ENCODE data around the gene FTH1.
"Not testable (repeated sequence)": the region's sequence is repeated elsewhere in the genome, so short reads cannot be mapped to it uniquely, and the experiment has no call there.

The FTH1 gene

DNA sequence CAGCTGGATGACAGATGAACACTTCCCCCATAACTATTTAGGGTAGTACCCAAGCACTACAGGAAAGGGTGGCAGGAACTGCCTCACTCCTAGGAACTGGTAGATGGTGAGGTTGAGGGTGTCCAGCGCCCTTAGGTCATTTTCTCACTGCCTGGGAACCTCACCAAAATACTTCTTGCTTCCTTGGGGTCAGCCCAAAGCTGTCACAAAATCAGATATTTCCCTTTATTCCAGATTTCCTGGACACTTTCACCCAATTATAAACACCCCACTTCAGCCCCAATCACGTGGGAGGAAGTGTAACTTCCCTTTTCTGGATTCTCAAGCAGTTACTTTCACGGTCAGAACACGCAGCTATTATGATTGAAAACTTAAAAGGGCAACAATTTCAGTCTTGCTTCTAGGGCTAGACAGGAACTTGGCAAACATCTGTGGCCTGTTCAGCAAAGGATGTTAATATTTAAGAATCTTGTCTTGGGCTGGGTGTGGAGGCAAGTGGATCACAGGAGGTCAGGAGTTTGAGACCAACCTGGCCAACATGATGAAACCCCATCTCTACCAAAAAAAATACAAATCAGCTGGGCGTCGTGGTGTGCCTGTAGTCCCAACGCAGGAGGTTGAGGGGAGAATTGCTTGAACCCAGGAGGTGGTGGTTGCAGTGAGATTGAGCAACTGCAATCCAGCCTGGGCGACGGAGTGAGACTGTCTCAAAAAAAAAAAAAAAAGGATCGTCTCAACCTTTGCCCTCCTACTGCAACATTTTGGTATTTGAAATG, 4.0 kb downstream of the FTH1 start:
- DNase-seq (ENCODE audit: low spot score), result peak; percentile 23

DNA sequence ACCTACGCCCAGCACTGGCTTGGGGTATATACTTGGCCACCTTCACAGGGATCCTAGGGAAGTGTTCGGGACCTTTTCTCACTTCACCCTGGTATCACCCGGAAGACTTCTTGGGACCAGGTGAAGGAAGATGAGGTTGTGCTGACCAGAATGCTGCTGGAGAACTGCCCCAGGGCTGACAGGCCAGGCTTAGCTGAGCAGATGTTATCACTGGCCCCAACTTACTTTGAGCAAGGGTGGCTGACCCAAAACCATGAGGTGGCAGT, 4.5 kb downstream of the FTH1 start:
- DNase-seq (ENCODE audit: low spot score), result no peak

DNA sequence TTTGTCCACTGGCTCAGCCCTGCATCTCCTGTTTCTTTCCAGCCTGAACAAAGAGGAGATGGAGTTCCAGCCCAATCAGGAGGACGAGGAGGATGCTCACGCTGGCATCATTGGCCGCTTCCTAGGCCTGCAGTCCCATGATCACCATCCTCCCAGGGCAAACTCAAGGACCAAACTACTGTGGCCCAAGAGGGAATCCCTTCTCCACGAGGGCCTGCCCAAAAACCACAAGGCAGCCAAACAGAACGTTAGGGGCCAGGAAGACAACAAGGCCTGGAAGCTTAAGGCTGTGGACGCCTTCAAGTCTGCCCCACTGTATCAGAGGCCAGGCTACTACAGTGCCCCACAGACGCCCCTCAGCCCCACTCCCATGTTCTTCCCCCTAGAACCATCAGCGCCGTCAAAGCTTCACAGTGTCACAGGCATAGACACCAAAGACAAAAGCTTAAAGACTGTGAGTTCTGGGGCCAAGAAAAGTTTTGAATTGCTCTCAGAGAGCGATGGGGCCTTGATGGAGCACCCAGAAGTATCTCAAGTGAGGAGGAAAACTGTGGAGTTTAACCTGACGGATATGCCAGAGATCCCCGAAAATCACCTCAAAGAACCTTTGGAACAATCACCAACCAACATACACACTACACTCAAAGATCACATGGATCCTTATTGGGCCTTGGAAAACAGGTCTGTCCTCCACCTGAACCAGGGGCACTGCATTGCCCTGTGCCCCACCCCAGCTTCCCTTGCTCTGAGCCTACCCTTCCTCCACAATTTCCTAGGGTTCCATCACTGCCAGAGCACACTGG, 5.0 kb downstream of the FTH1 start:
- peak; percentile 22 for DNase-seq (ENCODE audit: low spot score)

DNA sequence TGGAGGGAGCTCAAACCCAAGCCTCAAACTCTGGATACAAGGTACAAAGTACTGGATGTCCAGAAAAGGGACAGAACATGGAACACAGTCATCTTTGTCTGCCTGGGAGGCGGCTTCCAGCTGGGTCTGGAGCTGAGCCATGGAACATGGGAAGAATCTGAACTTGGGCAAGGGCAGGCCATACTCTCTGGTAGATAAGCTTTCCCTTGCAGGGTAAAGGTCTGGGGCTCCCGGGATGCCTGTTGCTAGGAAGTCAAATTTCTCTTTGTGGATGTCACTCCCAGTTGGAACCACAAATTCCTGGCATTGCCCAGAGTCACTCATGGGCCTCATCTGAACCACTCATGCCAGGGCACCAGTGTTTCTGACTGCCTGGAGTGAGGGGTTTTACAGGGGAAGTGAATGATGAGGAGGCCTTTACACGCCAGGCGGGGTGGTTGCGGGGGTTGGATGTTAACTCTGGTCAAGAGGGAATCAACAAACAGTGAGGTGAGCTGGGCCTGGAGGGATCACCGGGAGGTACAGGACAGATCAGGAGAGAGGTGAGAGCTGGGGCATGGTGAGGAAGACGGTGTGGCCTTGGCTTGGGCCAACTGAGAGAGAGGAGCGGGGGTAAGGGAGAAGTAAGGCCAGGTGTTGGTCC, 5.7 kb downstream of the FTH1 start:
- peak; percentile 36 for DNase-seq (ENCODE audit: low spot score)

DNA sequence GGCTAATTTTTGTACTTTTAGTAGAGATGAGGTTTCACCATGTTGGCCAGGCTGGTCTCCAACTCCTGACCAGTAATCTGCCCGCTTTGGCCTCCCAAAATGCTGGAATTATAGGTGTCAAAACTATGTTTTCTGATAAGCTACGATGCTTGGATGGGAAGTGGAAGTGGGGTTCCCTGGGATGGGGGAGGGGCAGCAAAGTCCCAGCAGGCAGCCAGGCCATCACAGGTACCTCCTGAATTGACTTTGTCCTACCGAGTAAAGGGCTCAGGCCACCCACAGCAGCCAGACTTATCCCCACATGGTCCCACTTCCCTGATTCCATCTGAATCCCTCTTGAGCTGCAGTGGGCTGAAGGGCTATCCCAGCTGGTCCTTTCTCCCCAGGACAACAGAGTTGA, 6.9 kb downstream of the FTH1 start:
- peak; percentile 29 for DNase-seq (ENCODE audit: low spot score)

DNA sequence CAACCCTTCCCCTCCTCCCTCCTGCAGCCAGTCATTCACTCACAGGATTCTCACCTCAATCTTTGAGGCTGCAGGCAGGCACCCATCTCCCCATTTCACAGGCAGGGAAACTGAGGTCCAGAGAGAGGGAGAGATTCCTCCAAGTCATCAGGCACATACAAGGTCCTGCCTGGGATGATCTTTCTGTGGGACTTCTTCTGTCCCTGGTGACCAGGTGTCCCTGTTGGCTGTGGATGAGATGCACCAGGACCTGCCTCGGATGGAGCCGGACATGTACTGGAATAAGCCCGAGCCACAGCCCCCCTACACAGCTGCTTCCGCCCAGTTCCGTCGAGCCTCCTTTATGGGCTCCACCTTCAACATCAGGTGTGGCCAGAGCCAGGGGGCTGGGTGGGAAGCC, 7.8 kb downstream of the FTH1 start:
- DNase-seq (ENCODE audit: low spot score), result no peak

DNA sequence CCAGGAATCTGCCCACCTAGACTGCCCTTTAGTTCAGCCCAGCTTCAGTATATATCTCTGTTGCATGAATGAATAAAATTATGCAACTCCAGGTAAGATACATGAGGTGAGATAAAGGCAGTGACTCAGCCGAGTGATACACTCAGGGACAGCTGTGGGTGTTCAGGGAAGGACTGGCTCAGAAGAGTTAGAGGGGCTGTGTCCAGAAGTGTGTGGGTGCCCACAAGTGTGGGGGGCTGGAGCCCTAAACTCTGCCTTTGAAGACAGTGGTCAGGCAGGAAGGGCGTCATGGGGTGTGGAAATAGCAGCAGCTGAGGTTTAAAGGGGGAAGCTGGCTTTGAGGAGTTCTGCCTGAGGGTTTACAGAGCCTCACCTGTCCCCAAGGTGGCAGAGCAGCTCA, 8.3 kb downstream of the FTH1 start:
- DNase-seq (ENCODE audit: low spot score), result no peak

DNA sequence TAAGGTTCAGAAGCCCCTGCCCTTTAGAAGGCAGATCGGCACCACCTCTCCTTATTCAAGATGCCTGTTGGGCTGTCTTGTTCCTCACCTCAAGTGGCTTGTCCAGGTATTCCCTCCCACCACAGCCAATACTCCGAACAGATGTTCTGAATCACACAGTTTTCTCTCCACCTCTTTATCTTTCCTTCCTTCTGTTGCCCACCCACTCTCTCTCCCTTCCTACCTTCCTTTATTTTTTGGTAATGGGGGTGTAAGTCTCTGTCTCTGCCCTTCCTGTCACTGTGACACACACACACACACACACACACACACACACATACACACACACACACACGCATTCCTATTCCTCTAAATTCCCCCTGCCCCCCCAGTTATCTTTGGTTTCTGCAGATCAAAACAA, 8.8 kb downstream of the FTH1 start:
- DNase-seq (ENCODE audit: low spot score), result no peak

DNA sequence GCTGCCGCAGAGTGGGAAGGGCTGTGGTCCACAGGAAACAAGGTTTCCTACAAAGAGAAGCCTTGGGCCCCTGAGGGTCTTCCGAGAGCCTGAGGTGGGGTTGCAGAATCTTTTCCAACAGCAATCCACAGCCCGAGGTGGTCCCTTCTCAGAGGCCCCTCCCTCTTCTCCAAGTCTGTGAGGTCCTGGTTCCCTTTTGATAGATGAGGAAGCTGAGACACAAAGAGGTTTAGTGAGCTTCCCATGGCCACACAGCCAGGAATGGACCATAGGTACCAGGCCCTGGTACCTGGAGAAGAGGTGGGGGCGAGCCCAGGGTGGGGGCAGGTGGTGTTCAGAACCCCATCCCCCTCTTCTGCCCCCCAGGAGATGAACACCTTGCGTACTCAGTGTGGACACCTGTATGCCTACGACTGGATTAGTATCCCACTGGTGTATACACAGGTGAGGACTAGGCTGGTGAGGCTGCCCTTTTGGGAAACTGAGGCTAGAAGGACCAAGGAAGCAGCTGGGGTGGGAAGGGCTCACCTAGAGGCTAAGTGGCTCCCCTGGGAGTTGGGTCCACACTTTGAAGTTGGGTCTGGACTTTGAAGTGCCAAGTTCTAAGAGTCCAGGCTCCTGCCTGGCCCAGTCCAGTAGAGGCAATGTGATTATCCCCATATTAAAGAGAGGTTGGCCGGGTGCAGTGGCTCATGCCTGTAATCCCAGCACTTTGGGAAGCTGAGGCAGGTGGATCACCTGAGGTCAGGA, 10.2 kb downstream of the FTH1 start:
- no peak for DNase-seq (ENCODE audit: low spot score)

DNA sequence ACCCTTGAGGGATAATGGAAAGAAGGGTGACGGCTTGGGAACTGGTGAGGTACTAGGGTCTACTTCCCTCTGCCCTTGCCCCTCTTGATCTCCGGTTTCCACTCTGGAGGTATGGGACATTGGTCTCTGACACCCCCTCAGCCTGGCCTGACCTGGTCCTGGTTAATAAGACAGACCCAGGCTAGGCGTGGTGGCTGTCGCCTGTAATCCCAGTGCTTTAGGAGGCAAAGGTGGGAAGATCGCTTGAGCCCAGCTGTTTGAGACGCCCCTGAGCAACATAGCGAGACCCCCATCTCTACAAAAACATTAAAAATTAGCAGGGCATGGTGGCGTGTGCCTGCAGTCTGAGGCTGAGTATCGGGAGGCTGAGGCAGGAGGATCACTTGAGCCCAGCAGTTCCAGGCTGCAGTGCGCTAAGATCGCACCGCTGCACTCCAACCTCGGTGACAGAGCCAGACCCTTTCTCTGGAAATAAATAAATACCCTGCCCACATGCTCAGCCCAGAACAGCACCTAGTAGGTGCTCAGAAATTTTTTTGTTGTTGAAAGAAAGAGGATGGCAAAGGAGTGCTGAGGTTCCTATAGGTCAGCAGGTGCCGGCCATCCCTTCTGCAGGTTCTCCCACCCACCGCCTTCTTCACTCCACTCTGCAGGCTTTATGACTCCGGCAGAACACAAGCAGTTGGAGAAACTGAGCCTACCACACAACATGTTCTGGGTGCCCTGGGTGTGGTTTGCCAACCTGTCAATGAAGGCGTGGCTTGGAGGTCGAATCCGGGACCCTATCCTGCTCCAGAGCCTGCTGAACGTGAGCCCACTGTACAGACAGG, 11.0 kb downstream of the FTH1 start:
- no peak for DNase-seq (ENCODE audit: low spot score)

DNA sequence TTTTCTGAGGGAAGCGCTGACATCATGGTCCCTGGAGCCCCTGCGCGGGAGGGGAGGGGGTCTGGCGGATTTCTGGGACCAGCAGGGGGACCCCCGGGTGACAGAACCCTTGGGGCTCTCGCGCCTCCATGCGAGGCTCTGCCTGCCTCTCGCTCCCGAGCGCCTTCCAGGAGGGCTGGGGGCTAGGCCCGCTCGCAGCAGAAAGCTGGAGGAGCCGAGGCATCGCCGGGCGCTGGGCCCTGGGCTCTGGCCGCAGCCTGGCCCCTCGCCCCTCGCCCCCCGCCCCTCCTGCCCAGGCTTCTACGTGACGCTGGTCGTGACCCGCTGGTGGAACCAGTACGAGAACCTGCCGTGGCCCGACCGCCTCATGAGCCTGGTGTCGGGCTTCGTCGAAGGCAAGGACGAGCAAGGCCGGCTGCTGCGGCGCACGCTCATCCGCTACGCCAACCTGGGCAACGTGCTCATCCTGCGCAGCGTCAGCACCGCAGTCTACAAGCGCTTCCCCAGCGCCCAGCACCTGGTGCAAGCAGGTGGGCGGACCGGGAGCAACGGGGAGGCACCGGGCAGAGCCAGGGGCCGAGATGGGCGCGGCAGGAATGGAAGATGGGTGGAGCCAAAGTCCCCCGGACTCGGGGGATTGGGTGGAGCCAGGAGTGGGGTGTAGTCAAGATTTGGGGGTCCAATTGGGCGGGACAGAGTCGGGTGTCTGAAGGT, 11.9 kb downstream of the FTH1 start:
- DNase-seq (ENCODE audit: low spot score), result no peak

DNA sequence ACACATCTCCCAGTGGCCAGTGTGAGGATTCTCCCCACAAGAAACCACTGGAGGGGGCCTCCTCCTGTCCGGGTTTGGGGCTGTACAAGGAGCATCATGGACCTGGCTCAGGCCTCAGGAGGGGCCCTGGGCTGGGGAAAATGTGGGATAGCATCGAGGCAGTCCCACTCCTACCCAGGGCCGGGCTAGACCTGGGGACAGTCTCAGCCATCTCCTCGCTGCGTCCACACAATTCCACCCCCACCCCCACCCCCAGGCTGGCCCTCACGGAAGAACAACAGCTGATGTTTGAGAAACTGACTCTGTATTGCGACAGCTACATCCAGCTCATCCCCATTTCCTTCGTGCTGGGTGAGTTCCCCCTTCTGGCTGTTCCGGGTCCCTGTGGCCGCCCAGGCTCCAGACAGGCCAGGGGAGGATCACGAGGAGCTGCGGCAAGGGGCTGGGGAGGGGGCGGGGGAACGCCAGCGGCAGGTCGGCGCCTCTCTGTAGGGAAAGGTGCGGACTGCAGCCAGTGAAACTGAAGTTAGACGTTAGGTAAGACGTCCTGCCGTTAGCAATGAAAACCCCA, 12.5 kb downstream of the FTH1 start:
- peak; percentile 74 for DNase-seq (ENCODE audit: low spot score)

DNA sequence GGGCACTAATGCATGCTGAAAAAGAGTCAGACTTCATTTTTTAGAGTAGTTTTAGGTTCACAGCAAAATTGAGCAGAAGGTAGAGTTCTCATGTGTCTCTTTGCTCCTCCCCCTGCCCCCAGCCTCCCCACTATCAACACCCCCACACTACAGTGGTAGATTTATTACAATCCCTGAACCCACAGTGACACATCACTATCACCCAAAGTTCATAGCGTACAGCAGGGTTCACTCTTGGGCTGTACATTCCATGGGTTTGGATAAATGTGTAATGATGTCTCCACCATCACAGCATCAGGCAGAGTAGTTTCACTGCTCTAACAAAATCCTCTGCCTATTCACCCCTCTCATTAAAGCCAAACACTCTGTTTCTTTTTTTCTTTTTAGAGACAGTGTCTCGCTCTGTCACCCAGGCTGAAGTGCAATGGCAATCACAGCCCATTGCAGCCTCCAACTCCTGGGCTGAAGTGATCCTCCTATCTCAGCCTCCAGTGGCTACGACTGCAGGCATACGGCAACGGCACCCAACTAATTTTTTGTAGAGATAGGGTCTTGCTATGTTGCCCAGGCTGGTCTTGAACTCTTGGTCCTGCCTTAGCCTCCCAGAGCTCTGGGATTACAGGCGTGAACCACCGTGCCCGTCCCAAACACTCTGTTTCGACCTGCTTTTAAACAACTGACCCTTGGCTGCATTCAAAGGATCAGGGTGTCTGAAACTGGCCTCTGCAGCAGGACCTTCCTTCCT, 13.2 kb downstream of the FTH1 start:
- no peak for DNase-seq (ENCODE audit: low spot score)

DNA sequence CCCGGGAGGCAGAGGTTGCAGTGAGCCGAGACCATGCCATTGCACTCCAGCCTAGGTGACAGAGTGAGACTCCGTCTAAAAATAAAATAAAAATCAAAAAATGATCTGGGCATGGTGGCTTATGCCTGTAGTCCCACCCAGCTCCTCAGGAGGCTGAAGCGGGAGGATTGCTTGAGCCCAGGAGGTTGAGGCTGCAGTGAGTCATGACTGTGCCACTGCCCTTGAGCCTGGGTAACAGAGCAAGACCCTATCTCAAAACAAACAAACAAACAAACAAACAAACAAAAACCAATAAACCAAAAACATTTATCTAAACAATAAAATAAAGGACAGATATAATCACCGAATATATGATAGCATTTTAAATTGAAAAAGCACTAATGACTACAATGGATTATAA, 13.8 kb downstream of the FTH1 start:
- DNase-seq (ENCODE audit: low spot score), result not testable (repeated sequence)

DNA sequence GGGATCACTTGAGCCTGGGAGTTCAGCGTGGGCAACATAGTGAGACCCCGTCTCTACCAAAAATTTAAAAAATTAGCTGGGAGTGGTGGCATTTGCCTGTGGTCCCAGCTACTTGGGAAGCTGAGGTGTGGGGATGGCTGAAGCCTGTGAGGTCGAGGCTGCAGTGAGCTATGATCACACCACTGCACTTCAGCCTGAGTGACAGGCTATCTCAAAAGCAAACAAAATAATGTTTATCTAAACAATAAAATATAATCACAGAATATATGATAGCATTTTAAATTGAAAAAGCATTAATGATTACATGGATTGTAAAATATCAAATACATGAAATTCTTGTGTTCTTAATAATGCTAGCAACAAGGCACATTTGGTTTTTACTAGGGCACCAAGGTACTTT, 14.6 kb downstream of the FTH1 start:
- DNase-seq (ENCODE audit: low spot score), result no peak

DNA sequence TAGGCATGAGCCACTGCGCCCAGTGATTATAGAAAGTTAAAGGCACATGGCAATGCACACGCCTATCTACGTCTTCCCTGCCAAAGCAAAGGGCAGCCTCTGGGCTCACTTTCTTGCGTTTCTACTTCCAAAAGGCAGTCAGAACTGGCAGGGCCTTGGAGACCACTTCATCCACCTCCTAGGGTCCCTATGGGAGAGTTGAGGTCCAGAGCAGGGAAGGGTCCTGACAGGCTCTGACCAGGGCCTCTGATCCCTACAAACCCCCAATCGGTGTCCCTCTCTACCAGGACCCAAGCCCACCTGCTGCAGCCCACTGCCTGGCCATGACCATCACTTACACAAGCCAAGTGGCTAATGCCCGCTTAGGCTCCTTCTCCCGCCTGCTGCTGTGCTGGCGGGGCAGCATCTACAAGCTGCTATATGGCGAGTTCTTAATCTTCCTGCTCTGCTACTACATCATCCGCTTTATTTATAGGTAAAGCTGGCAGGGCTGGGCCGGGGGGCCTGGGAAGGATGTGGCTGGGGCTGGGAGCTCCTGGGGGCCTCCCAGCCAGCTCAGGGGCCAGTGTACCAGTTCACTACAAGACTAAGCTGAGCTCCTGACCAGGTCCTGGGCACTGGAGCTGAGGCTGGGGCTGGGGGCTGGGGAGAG, 15.8 kb downstream of the FTH1 start:
- DNase-seq (ENCODE audit: low spot score), result no peak

DNA sequence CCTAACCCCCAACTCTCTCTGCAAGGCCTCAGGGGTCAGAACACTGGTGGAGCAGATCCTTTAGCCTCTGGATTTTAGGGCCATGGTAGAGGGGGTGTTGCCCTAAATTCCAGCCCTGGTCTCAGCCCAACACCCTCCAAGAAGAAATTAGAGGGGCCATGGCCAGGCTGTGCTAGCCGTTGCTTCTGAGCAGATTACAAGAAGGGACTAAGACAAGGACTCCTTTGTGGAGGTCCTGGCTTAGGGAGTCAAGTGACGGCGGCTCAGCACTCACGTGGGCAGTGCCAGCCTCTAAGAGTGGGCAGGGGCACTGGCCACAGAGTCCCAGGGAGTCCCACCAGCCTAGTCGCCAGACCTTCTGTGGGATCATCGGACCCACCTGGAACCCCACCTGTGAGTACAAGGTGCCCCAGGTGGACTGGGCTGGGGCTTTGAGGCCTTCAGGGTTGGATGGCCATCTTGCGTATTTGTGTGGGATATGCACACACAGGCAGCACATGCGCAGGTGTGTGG, 17.3 kb downstream of the FTH1 start, which contains the start of gene BEST1:
Gene BEST1, plus strand, starts transcription at position 317 of the 513 bp plus-strand sequence. CDS start 1,456 bp downstream, outside the sequence.
- no peak for DNase-seq (ENCODE audit: low spot score)

DNA sequence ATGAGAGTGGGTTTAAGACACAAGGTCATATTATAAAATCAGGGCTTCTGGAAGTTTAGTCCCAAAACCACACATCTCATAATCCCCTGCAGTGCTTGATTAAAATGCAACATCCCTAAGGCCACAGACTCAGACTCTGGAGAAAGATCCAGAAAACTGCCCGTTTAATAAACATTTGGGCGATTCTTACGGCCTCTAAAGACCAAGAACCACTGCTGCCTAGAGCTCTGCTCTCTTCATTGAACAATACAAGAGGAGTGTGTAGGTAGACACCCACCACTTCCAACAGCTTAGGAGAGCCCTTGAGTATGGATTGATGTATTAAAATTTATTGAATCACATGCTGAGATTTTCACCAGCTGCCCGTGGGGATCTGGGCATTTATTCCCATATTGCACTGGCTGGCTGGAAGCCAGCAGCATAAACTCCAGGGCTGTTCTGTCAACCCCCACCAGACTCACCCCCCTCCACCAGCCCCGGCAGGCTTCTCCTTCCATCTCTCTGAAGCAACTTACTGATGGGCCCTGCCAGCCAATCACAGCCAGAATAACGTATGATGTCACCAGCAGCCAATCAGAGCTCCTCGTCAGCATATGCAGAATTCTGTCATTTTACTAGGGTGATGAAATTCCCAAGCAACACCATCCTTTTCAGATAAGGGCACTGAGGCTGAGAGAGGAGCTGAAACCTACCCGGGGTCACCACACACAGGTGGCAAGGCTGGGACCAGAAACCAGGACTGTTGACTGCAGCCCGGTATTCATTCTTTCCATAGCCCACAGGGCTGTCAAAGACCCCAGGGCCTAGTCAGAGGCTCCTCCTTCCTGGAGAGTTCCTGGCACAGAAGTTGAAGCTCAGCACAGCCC, 18.0 kb downstream of the FTH1 start:
- DNase-seq (ENCODE audit: low spot score), result no peak

All from ecto neural progenitor cell (in vitro differentiated cells).